Measurements from ENCODE around the gene ABLIM1.

- TF ChIP-seq CTCF (IDR thresholded peaks at IDR 0.05; ENCODE audit: low read depth, low read length) = no peak
- TF ChIP-seq EZH2phosphoT487 (IDR thresholded peaks at IDR 0.05; ENCODE audit: low read depth) = no peak
Observed at GRCh38 chr10:114444819-114445218, 213.3 kb downstream of the ABLIM1 start.
